MM.1S (cell line): ENCODE results near the gene ATM.

Experiments
- DNase-seq: peaks from one replicate; pipeline ENCODE4 v3.0.0-alpha.2; 2015
- H2AFZ ChIP-seq: fragments of 300-600 bp; sonication (generic); 2 replicates; pipeline ENCODE4 v1.6.0; 2016; ENCODE audit warnings: antibody characterized with exemption, low read length
- H3F3A ChIP-seq: fragments of 300-600 bp; sonication (generic); 2 replicates; pipeline ENCODE4 v1.6.1; 2016; ENCODE audit warnings: mild to moderate bottlenecking, antibody characterized with exemption, low read length, moderate library complexity, mixed read lengths; ENCODE audit not compliant: insufficient read depth
- H3K27ac ChIP-seq: fragments of 300-600 bp; sonication (generic); 2 replicates; pipeline ENCODE4 v1.5.1; 2016; ENCODE audit warnings: mild to moderate bottlenecking, low read length
- H3K27me3 ChIP-seq: fragments of 300-600 bp; sonication (generic); replicated peaks from 2 replicates; pipeline ENCODE4 v1.6.0; 2016; ENCODE audit warnings: low read length; ENCODE audit not compliant: insufficient read depth
- H3K36me3 ChIP-seq: fragments of 300-600 bp; sonication (generic); replicated peaks from 2 replicates; pipeline ENCODE4 v1.6.1; 2016; ENCODE audit warnings: mild to moderate bottlenecking, low read length, mixed read lengths; ENCODE audit not compliant: insufficient read depth
- H3K4me1 ChIP-seq: fragments of 300-600 bp; sonication (generic); 2 replicates; pipeline ENCODE4 v1.6.1; 2016; ENCODE audit warnings: low read length, mixed read lengths
- H3K4me2 ChIP-seq: fragments of 300-600 bp; sonication (generic); 2 replicates; pipeline ENCODE4 v1.6.0; 2016; ENCODE audit warnings: low read depth, low read length
- H3K4me3 ChIP-seq: fragments of 300-600 bp; sonication (generic); 2 replicates; pipeline ENCODE4 v1.5.1; 2016; ENCODE audit warnings: low read length, mixed read lengths
- H3K79me2 ChIP-seq: fragments of 300-600 bp; sonication (generic); 2 replicates; pipeline ENCODE4 v1.6.1; 2016; ENCODE audit warnings: mixed run types, low read length, mixed read lengths
- H3K9ac ChIP-seq: fragments of 300-600 bp; sonication (generic); 2 replicates; pipeline ENCODE4 v1.6.1; 2016; ENCODE audit warnings: low read length, mixed read lengths
- H3K9me2 ChIP-seq: fragments of 300-600 bp; sonication (generic); replicated peaks from 2 replicates; pipeline ENCODE4 v1.6.1; 2016; ENCODE audit warnings: mild to moderate bottlenecking, low read length, mixed read lengths; ENCODE audit not compliant: insufficient read depth
- H3K9me3 ChIP-seq: fragments of 300-600 bp; sonication (generic); replicated peaks from 2 replicates; pipeline ENCODE4 v1.6.1; 2016; ENCODE audit warnings: mild to moderate bottlenecking, low read length, mixed read lengths; ENCODE audit not compliant: insufficient read depth
- H4K20me1 ChIP-seq: fragments of 300-600 bp; sonication (generic); 2 replicates; pipeline ENCODE4 v1.6.1; 2016; ENCODE audit warnings: mild to moderate bottlenecking, low read length, moderate library complexity, mixed read lengths; ENCODE audit not compliant: insufficient read depth
- CTCF ChIP-seq: fragments of 300-600 bp; sonication (generic); IDR thresholded peaks from 2 replicates; pipeline ENCODE4 v1.5.1; 2016; ENCODE audit warnings: antibody characterized with exemption, low read length, mixed read lengths
- EZH2 ChIP-seq: fragments of 300-600 bp; sonication (generic); optimal IDR thresholded peaks from 2 replicates; pipeline ENCODE3; 2017; ENCODE audit warnings: low read depth, mild to moderate bottlenecking, antibody characterized with exemption, low read length, mixed read lengths
- EZH2phosphoT487 ChIP-seq: fragments of 300-600 bp; sonication (generic); IDR thresholded peaks from 2 replicates; pipeline ENCODE4 v1.6.1; 2018; ENCODE audit warnings: antibody characterized with exemption, low read length

The ATM gene

GRCh38 chr11:108204376-108204775 is 18.5 kb upstream of the ATM start:
- no peaks in the 10 kb centered on the region for H3K9me2 ChIP-seq
- TF ChIP-seq CTCF (no peak), EZH2 (no peak), EZH2phosphoT487 (no peak)
- no peaks in the 10 kb centered on the region for H3K27me3 ChIP-seq
- no peak overlapping the region for H2AFZ ChIP-seq
- no peak overlapping the region for H3K4me2 ChIP-seq
- H3K4me1 ChIP-seq = no peaks in the 10 kb centered on the region
- peaks cover 68% of the 10 kb centered on the region for H3K79me2 ChIP-seq
- no peaks in the 10 kb centered on the region for H4K20me1 ChIP-seq
- H3K9me3 ChIP-seq = no peaks in the 10 kb centered on the region
- H3F3A ChIP-seq = no peaks in the 10 kb centered on the region
- no peak overlapping the region for H3K9ac ChIP-seq
- H3K36me3 ChIP-seq = peaks cover 29% of the 10 kb centered on the region
- no peak for DNase-seq
- no peak overlapping the region for H3K27ac ChIP-seq
- H3K4me3 ChIP-seq = no peak overlapping the region

- H3K9me3 ChIP-seq = no peaks in the 10 kb centered on the region
- peaks cover 29% of the 10 kb centered on the region for H3K36me3 ChIP-seq
- H3K79me2 ChIP-seq = peaks cover 74% of the 10 kb centered on the region
Observed at GRCh38 chr11:108204929-108205499, 17.9 kb upstream of the ATM start.

DNA sequence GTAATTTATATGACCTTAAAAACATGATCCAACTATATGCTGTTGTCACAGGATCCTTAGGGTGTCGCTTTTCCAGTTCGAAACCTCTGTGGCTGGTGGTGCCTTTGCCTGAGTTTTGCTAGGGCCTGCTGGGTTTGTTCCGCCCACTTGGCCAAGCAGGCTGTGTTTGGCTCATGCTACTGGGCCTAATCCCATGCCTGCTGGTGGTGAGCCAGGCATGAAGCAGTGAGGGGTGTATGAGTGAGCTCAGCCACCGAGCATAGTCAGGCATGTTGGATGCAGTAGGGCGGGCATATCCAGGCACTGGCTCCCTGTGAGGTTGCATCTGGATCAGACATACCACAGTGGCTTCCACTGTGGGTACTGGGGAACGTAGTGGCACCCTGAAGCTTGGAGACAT is 16.7 kb upstream of the ATM start:
- Histone ChIP-seq H4K20me1 (no peaks in the 10 kb centered on the region), H3K4me2 (no peak overlapping the region), H3K9ac (no peak overlapping the region), H3K27ac (no peak overlapping the region), H3F3A (no peaks in the 10 kb centered on the region), H3K36me3 (peaks cover 29% of the 10 kb centered on the region), H2AFZ (no peak overlapping the region), H3K4me3 (no peak overlapping the region), H3K27me3 (no peaks in the 10 kb centered on the region), H3K79me2 (peaks cover 77% of the 10 kb centered on the region), H3K9me2 (no peaks in the 10 kb centered on the region), H3K4me1 (no peaks in the 10 kb centered on the region), H3K9me3 (no peaks in the 10 kb centered on the region)
- TF ChIP-seq EZH2phosphoT487 (no peak), EZH2 (no peak), CTCF (no peak)
- no peak for DNase-seq

More at GRCh38 chr11:108204929-108205499, 17.9 kb upstream of the ATM start:
- DNase-seq = no peak
- Histone ChIP-seq H3K4me3 (no peak overlapping the region), H3K4me1 (no peaks in the 10 kb centered on the region), H3K9ac (no peak overlapping the region), H3K27me3 (no peaks in the 10 kb centered on the region), H4K20me1 (no peaks in the 10 kb centered on the region), H3K27ac (no peak overlapping the region), H3K4me2 (no peak overlapping the region), H2AFZ (no peak overlapping the region), H3F3A (no peaks in the 10 kb centered on the region), H3K9me2 (no peaks in the 10 kb centered on the region)
- TF ChIP-seq EZH2phosphoT487 (no peak), CTCF (no peak)
